NCI-H1694 treated with DMSO at 0.1 percent for 48 hours (cell line): ENCODE measurements around the gene NR0B2.
A peak's percentile ranks its signal among the peaks of the same experiment; 100 is the strongest.
"Not testable (repeated sequence)": the region's sequence is repeated elsewhere in the genome, so short reads cannot be mapped to it uniquely, and the experiment has no call there.

Experiments used
- DNase-seq: peaks from one replicate; lab custom pipeline; 2025; lab: John Stamatoyannopoulos, UW

NR0B2 gene

GRCh38 chr1:26889551-26890466 lies 24.0 kb downstream of the NR0B2 start, which contains the start of gene GPN2:
Gene GPN2, minus strand, starts transcription at chr1:26890283. Its CDS starts 187 bp downstream, at chr1:26890096.
- DNase-seq: peak; percentile 15

DNA sequence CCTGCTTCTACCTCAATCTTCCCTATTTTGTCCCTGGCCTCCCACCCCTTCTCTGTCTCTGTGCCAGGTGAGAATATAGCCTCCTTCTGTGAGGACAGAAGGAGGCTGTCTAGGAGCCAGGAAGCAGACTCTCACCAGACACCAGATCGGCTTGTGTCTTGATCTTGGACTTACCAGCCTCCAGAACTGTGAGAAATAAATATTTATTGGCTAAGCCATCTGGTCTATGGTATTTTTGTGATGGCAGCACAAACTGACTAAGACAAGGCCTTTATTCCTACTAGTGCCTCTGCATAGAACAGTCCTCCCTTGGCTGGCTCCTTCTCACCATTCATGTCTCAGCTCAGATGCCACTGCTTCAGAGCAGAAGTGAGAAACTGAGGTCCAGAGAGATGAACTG lies 25.5 kb downstream of the NR0B2 start:
- no peak for DNase-seq

DNA sequence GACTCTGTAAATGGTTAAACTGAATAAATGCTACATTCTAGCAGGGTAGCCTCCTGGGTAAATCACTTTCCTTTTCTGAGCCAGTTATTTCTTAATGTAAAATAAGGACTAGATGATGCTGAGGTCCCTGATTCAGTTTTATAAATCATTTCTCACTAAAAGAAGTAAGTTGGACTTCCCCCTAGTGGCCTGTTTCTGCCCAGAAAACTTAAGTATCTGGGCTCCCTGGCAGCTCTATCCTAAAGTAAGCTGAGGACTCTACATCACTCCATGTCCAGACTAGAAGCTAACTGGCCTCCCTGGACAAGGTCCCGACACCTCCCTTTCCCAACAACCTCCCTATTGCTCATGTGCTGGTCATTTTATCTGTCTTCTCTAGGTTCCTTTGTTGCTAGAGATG lies 26.6 kb downstream of the NR0B2 start:
- DNase-seq: no peak

GRCh38 chr1:26882696-26883463 lies 30.9 kb downstream of the NR0B2 start:
- DNase-seq: no peak

DNA sequence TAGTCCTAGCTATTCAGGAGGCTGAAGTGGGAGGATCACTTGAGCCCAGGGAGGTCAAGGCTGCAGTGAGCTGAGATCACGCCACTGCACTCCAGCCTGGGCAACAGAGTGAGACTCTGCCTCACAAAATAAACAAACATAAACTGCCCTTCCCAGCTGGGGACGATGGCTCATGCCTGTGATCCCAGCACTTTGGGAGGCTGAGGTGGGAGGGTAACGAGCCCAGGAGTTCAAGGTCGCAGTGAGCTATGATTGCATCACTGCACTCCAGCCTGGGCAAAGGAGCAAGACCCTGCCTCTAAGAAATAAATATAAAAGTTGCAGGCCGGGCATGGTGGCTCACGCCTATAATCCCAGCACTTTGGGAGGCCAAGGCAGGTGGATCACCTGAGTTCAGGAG lies 32.2 kb downstream of the NR0B2 start:
- not testable (repeated sequence) for DNase-seq

DNA sequence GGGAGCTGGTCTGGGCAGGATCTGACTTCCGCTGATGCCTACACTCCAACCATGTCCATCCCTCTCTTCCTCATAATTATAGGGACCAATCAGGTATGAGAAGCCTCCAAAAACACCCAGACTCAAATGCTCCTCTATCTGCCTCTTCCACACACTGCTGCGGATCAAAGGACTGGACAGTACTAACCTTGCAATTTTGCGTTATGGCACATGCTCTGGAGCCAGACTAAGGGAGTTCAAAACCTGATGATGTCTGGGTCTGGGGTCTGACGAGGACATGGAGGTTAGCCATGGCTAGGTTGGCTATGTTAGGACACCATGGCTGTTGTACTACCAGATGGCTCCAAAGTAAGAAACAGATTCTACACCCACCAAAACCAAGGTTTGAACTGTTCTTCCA lies 34.0 kb downstream of the NR0B2 start:
- no peak for DNase-seq

DNA sequence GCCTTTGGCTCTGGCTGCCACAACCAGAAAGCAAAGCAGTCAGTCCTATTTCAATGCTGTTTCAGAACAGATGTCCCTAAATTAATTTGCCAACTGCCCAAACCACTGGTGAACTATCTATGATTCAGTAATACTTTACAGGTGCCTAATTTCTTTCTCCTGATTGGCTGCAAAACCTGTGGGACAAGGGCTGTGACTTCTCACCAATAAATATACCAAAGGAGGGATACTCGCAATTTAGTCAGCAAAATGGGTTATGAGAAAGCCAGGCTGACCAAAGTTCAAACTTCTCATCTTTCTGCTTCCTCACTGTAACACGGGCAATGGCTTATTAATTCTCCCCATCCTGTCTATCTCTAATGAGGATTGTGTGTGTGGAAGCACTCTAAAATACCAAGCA lies 36.4 kb downstream of the NR0B2 start:
- no peak for DNase-seq

DNA sequence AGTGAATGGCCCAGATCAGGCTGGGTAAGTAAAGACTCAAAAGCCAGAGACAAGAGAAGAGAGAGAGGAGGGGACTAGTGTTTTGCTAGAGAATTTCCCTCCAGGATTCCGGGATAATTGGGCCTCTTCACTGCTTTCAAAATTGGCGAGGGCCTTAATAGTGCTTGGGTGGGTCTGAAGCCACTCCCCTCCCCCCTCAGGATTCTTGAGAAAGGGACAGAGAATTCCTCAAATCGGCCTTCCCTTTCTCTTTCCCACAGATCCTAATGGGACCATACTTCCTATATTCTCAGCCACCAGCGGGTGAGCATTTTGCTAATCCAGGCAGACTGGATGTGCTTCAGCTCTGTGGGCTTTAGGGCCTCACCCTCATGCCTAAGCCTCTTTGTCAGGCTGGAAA lies 38.9 kb downstream of the NR0B2 start:
- no peak for DNase-seq

DNA sequence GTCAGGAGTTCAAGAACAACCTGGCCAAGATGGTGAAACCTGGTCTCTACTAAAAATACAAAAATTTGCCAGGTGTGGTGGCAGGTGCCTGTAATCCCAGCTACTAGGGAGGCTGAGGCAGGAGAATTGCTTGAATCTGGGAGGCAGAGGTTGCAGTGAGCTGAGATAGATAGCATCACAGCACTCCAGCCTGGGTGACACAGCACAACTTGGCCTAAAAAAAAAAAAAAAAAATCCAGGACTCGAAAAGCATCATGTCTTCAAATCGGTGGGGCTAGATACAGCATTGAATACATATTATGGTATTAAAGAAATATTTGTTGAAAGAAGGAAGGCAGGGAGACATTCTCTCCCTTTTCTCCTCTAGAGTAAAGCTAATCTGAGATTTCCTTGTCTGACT lies 40.7 kb downstream of the NR0B2 start:
- not testable (repeated sequence) for DNase-seq

- peak; percentile 92 for DNase-seq
These were observed 48.9 kb downstream of the NR0B2 start for GRCh38 chr1:26864610-26865480.

DNA sequence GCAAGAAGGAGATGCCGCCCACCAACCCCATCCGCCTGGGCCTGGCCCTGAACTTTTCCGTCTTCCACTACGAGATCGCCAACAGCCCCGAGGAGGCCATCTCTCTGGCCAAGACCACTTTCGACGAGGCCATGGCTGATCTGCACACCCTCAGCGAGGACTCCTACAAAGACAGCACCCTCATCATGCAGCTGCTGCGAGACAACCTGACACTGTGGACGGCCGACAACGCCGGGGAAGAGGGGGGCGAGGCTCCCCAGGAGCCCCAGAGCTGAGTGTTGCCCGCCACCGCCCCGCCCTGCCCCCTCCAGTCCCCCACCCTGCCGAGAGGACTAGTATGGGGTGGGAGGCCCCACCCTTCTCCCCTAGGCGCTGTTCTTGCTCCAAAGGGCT lies 50.1 kb downstream of the NR0B2 start:
- DNase-seq: no peak

DNA sequence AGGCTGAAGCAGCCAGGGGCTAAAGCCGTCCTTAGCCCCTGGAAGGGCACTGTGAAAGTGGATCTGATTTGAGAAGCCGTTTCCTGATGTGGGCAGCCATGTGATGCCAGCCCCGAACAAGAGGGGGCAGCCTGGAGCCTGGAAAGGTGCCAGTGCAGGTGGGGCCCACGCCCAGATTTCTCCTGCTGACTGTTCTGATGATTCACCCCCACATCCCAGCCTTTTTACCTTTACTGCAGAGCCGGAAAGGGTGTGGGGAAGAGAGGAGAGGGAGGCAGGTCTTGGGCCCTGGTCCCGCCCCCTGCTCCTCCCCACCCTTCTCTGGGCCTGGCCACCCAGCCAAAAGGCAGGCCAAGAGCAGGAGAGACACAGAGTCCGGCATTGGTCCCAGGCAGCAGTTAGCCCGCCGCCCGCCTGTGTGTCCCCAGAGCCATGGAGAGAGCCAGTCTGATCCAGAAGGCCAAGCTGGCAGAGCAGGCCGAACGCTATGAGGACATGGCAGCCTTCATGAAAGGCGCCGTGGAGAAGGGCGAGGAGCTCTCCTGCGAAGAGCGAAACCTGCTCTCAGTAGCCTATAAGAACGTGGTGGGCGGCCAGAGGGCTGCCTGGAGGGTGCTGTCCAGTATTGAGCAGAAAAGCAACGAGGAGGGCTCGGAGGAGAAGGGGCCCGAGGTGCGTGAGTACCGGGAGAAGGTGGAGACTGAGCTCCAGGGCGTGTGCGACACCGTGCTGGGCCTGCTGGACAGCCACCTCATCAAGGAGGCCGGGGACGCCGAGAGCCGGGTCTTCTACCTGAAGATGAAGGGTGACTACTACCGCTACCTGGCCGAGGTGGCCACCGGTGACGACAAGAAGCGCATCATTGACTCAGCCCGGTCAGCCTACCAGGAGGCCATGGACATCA lies 50.7 kb downstream of the NR0B2 start, which contains the start of gene SFN:
SFN (plus strand) TSS at position 369 of the 904 bp plus-strand sequence; CDS start at position 433, 64 bp downstream.
- peak; percentile 1 for DNase-seq

- DNase-seq: no peak
These were observed 51.8 kb downstream of the NR0B2 start for GRCh38 chr1:26861889-26862378.
